Esophagus squamous epithelium (tissue), 5 donors: ENCODE data around the gene WDR49. TPM values are rescaled to one million over a fixed set of nuclear protein-coding genes. Genes with fewer than 3 reads are reported as not detected.

ENCODE experiments used
- DNase-seq: peaks from one replicate; lab custom pipeline; 2025; lab: John Stamatoyannopoulos, UW
- H3K27ac ChIP-seq, 4 donors: fragments of 200-600 bp; sonication (generic); one replicate each; pipeline ENCODE4 v1.5.1; 2016 to 2019; ENCODE audit warnings: mild to moderate bottlenecking in 1 of 4
- H3K27me3 ChIP-seq, 4 donors: fragments of 200-600 bp; sonication (generic); 1 replicate in 3 of 4; 2 replicates in 1 of 4; pipeline versions ENCODE4 v1.5.1 to v1.6.0; 2017 to 2021; ENCODE audit warnings: antibody characterized with exemption in 1 of 4
- H3K36me3 ChIP-seq, 3 donors: fragments of 200-600 bp; sonication (generic); one replicate each; pipeline ENCODE4 v1.5.1; 2016 to 2019
- H3K4me1 ChIP-seq, 3 donors: fragments of 200-600 bp; sonication (generic); one replicate each; pipeline ENCODE4 v1.5.1; 2017 to 2019
- H3K4me3 ChIP-seq, 4 donors: fragments of 200-600 bp; sonication (generic); 1 replicate in 3 of 4; 2 replicates in 1 of 4; pipeline ENCODE4 v1.5.1; 2016 to 2019; ENCODE audit warnings: mild to moderate bottlenecking in 2 of 4, moderate library complexity in 1 of 4
- H3K9me3 ChIP-seq, 3 donors: fragments of 200-600 bp; sonication (generic); one replicate each; pipeline ENCODE4 v1.5.1; 2016 to 2019
- CTCF ChIP-seq, 6 experiments: fragments of 450-650 bp in 4 of 6; fragments of 200-600 bp in 2 of 6; sonication (generic) in 2 of 6; IDR thresholded peaks; one replicate each; pipeline ENCODE4 v1.5.1; 2016 to 2019; ENCODE audit warnings: antibody characterized with exemption in 6 of 6, mild to moderate bottlenecking in 4 of 6, moderate library complexity in 4 of 6
- POLR2A ChIP-seq, 4 donors: fragments of 450-650 bp; IDR thresholded peaks; one replicate each; pipeline ENCODE4 v1.6.1; 2017; ENCODE audit warnings: antibody characterized with exemption in 4 of 4, mild to moderate bottlenecking in 4 of 4, moderate library complexity in 3 of 4
- WGBS, 2 donors: methylation state at CpG; one replicate each; pipeline ENCODE4 v1.1.5; 2018; 5-methylcytosine and 5-hydroxymethylcytosine counted together
- intact Hi-C: fragments of 100-400 bp; cut with DNase I; formaldehyde crosslinking; loops from one replicate; pipeline ENCODE4 v1.15.0; 2022
- total RNA-seq, 4 donors: library from RNA; depleted of rRNA; stranded (reverse); fragments of >200 nt; gene quantifications; one replicate each; pipeline ENCODE4 v1.1.0, GENCODE V29; 2016
- donor health status: DM: yes; HTN: yes; CAD: no.

Gene WDR49
- total RNA-seq, 4 donors from 2014 or later, result 1.9 to 9.5 (median 7.4) TPM; not detected in 1

- H3K4me3 ChIP-seq, result no peak overlapping the region
- no peak overlapping the region for H3K27ac ChIP-seq
- TF ChIP-seq CTCF (IDR thresholded peaks at IDR 0.05), result no peak
- intact Hi-C loops, result no loop called here
- no peaks in the 10 kb centered on the region for H3K9me3 ChIP-seq
- no peaks in the 10 kb centered on the region for H3K27me3 ChIP-seq
- WGBS, 2 donors, result 48 to 62% methylated on average over 2 of the region's 2 CpGs
- no peaks in the 10 kb centered on the region for H3K36me3 ChIP-seq
- no peak for DNase-seq
- H3K4me1 ChIP-seq, result no peaks in the 10 kb centered on the region
These were observed 42.0 kb downstream of the WDR49 start for GRCh38 chr3:167611718-167612117.

GRCh38 chr3:167609156-167609555 is 44.6 kb downstream of the WDR49 start:
- Histone ChIP-seq H3K4me1 (no peaks in the 10 kb centered on the region), H3K27ac (no peak overlapping the region), H3K27me3 (no peaks in the 10 kb centered on the region), H3K4me3 (no peak overlapping the region), H3K36me3 (no peaks in the 10 kb centered on the region), H3K9me3 (no peaks in the 10 kb centered on the region)
- WGBS, 2 donors, result 87 to 92% methylated on average over 3 to 5 of the region's 5 CpGs
- no peak for DNase-seq
- intact Hi-C loops, result no loop called here
- TF ChIP-seq CTCF (IDR thresholded peaks at IDR 0.05), result no peak
- no peak for TF ChIP-seq POLR2A (IDR thresholded peaks at IDR 0.05)

- Histone ChIP-seq H3K27me3 (no peaks in the 10 kb centered on the region), H3K4me3 (no peak overlapping the region), H3K9me3 (no peaks in the 10 kb centered on the region), H3K4me1 (no peaks in the 10 kb centered on the region), H3K27ac (no peak overlapping the region), H3K36me3 (no peaks in the 10 kb centered on the region)
- intact Hi-C loops, result no loop called here
- TF ChIP-seq CTCF (IDR thresholded peaks at IDR 0.05), result no peak
- TF ChIP-seq POLR2A (IDR thresholded peaks at IDR 0.05), result no peak
- 87 to 90% methylated on average over 3 of the region's 3 CpGs for WGBS, 2 donors
- DNase-seq, result no peak
These were observed 46.9 kb downstream of the WDR49 start for GRCh38 chr3:167606836-167607235.

- Histone ChIP-seq H3K27ac (no peak overlapping the region), H3K27me3 (no peaks in the 10 kb centered on the region), H3K4me3 (no peak overlapping the region), H3K9me3 (no peaks in the 10 kb centered on the region), H3K4me1 (no peaks in the 10 kb centered on the region), H3K36me3 (no peaks in the 10 kb centered on the region)
- WGBS, 2 donors, result 68 to 85% methylated on average over 2 of the region's 2 CpGs
- intact Hi-C loops, result no loop called here
- no peak for TF ChIP-seq CTCF (IDR thresholded peaks at IDR 0.05)
- TF ChIP-seq POLR2A (IDR thresholded peaks at IDR 0.05), result no peak
- no peak for DNase-seq
These were observed 47.9 kb downstream of the WDR49 start for GRCh38 chr3:167605871-167606270.

- H3K27me3 ChIP-seq, result no peaks in the 10 kb centered on the region
- H3K4me3 ChIP-seq, result no peak overlapping the region
- intact Hi-C loops, result no loop called here
- H3K4me1 ChIP-seq, result no peaks in the 10 kb centered on the region
- TF ChIP-seq CTCF (IDR thresholded peaks at IDR 0.05) (no peak), POLR2A (IDR thresholded peaks at IDR 0.05) (no peak)
- no peak overlapping the region for H3K27ac ChIP-seq
- WGBS, 2 donors, result 74 to 90% methylated on average over 2 of the region's 2 CpGs
- no peak for DNase-seq
- H3K9me3 ChIP-seq, result no peaks in the 10 kb centered on the region
- no peaks in the 10 kb centered on the region for H3K36me3 ChIP-seq
These were observed 51.7 kb downstream of the WDR49 start for GRCh38 chr3:167602041-167602440.
